Uterus (tissue), 4 donors: ENCODE measurements around the gene ALDH1A1. TPM values are rescaled to one million over a fixed set of nuclear protein-coding genes. Genes with fewer than 3 reads are reported as not detected.

Source experiments
- DNase-seq, 2 donors: peaks; one replicate each; pipeline ENCODE4 v3.0.0-alpha.2; 2019 to 2020
- H3K27ac ChIP-seq, 2 donors: fragments of 200-600 bp; sonication (generic); 1 replicate in 1 of 2; 2 replicates in 1 of 2; pipeline ENCODE4 v1.5.1; 2016 to 2018
- H3K27me3 ChIP-seq, 2 donors: fragments of 200-600 bp; sonication (generic); one replicate each; pipeline ENCODE4 v1.5.1; 2018 to 2019; ENCODE audit warnings: control low read depth in 1 of 2
- H3K36me3 ChIP-seq, 2 donors: fragments of 200-600 bp; sonication (generic); one replicate each; pipeline ENCODE4 v1.5.1; 2019; ENCODE audit warnings: control low read depth in 1 of 2
- H3K4me1 ChIP-seq, 2 donors: fragments of 200-600 bp; sonication (generic); one replicate each; pipeline ENCODE4 v1.5.1; 2018 to 2019; ENCODE audit warnings: control low read depth in 1 of 2
- H3K4me3 ChIP-seq, 2 donors: fragments of 200-600 bp; sonication (generic); 1 replicate in 1 of 2; 2 replicates in 1 of 2; pipeline ENCODE4 v1.5.1; 2018 to 2019; ENCODE audit warnings: mild to moderate bottlenecking in 1 of 2
- H3K9me3 ChIP-seq, 2 donors: fragments of 200-600 bp; sonication (generic); one replicate each; pipeline ENCODE4 v1.5.1; 2019; ENCODE audit warnings: control low read depth in 1 of 2
- CTCF ChIP-seq, 4 experiments: fragments of 200-600 bp in 2 of 4; fragments of 450-650 bp in 2 of 4; sonication (generic) in 2 of 4; IDR thresholded peaks; one replicate each; pipeline ENCODE4 v1.5.1; 2016 to 2019; ENCODE audit warnings: antibody characterized with exemption in 4 of 4, mild to moderate bottlenecking in 2 of 4, moderate library complexity in 1 of 4
- POLR2A ChIP-seq, 2 donors: fragments of 450-650 bp; IDR thresholded peaks; one replicate each; pipeline ENCODE4 v1.6.1; 2016; ENCODE audit warnings: antibody characterized with exemption in 2 of 2, mild to moderate bottlenecking in 1 of 2, moderate library complexity in 1 of 2
- intact Hi-C: fragments of 100-400 bp; cut with DNase I; formaldehyde crosslinking; loops from one replicate; pipeline ENCODE4 v1.15.1; 2023; ENCODE audit warnings: low total_unique reads
- total RNA-seq, 4 donors: library from RNA; depleted of rRNA in 3 of 4; stranded (reverse); fragments of >200 nt in 3 of 4; gene quantifications; one replicate each; pipeline versions ENCODE4 v1.1.0 to v1.2.4, GENCODE V29; 2014 to 2023
- donor health status: DM: yes; HTN: yes; CAD: no.

Gene ALDH1A1
- total RNA-seq, 4 donors from 2014 or later = 87.9 to 287 (median 166) TPM

GRCh38 chr9:72883875-72884274, 69.0 kb downstream of the ALDH1A1 start:
- no peak for DNase-seq
- Histone ChIP-seq H3K4me3 (no peak overlapping the region), H3K27me3 (no peaks in the 10 kb centered on the region), H3K4me1 (no peaks in the 10 kb centered on the region), H3K27ac (no peak overlapping the region), H3K9me3 (no peaks in the 10 kb centered on the region), H3K36me3 (no peaks in the 10 kb centered on the region)
- TF ChIP-seq CTCF (IDR thresholded peaks at IDR 0.05) (no peak), POLR2A (IDR thresholded peaks at IDR 0.05) (no peak)
- intact Hi-C loops = no loop called here

DNA sequence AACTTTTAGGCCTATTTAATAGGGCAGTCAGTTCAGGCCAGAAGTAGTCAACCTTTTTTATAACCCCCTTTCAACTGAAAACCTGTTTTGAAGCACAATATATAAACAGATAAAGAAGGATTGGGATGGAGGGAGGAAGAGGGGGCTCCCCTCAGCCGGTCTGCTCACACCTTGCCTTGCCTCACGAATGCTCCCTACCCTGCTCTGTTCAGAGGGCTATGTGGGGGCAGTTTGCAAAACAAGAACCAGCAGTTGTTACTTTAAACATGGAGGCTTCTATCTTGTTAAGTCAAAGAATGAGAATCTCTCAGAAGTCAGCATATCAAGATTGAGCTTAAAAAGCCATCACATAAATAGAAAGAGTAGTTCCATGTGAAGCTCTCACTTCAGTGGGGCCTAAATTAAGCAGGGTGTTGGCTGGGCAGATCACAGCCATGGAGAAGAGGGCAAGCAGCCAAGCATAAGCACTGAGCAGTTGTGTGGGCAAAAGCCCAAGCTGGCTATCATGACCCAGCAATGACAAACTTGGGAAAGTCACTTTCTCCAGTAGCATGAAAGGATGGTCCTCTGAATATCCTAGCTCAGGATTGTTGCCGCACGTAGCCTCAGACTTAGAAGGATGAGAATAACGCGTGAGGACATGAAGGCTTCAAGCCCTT, 70.6 kb downstream of the ALDH1A1 start:
- Histone ChIP-seq H3K4me3 (no peak overlapping the region), H3K4me1 (no peaks in the 10 kb centered on the region), H3K27me3 (no peaks in the 10 kb centered on the region), H3K36me3 (no peaks in the 10 kb centered on the region), H3K27ac (peak overlapping the region in 1 of 2 donors; percentile 58), H3K9me3 (no peaks in the 10 kb centered on the region)
- TF ChIP-seq POLR2A (IDR thresholded peaks at IDR 0.05) = no peak
- TF ChIP-seq CTCF (IDR thresholded peaks at IDR 0.05) = no peak
- intact Hi-C loops = no loop called here
- DNase-seq = peak in 1 of 2 donors; percentile 21

DNA sequence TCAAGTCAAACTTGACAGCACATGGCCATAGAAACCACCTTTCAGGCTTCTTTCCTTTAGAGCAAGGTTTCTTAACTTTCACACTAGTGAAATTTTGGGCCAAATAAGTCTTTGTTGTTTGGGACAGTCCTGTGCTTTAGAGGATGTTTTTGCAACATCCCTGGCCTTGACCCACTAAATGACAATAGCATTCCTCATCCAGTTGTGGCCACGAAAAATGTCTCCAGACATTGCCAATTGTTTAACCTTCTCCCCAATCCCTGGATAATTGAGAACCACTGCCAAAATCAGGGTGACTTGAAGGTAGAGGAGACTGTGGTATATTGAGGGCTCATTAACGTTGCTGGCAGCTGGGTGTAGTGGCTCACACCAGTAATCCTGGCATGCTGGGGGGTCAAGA, 72.0 kb downstream of the ALDH1A1 start:
- intact Hi-C loops = no loop called here
- no peaks in the 10 kb centered on the region for H3K27me3 ChIP-seq
- no peak for DNase-seq
- H3K27ac ChIP-seq = peak overlapping the region in 1 of 2 donors; percentile 58
- H3K9me3 ChIP-seq = no peaks in the 10 kb centered on the region
- no peaks in the 10 kb centered on the region for H3K4me1 ChIP-seq
- no peaks in the 10 kb centered on the region for H3K36me3 ChIP-seq
- no peak overlapping the region for H3K4me3 ChIP-seq
- TF ChIP-seq CTCF (IDR thresholded peaks at IDR 0.05) (no peak), POLR2A (IDR thresholded peaks at IDR 0.05) (no peak)

- TF ChIP-seq POLR2A (IDR thresholded peaks at IDR 0.05) = no peak
- TF ChIP-seq CTCF (IDR thresholded peaks at IDR 0.05) = no peak
- no peak overlapping the region for H3K4me3 ChIP-seq
- intact Hi-C loops = no loop called here
- H3K27me3 ChIP-seq = no peaks in the 10 kb centered on the region
- no peak for DNase-seq
- H3K36me3 ChIP-seq = no peaks in the 10 kb centered on the region
- no peaks in the 10 kb centered on the region for H3K9me3 ChIP-seq
- peaks cover 0 to 5% of the 10 kb centered on the region in 2 donors for H3K4me1 ChIP-seq
- no peak overlapping the region for H3K27ac ChIP-seq
Measured at GRCh38 chr9:72875221-72875620, 77.6 kb downstream of the ALDH1A1 start.

DNA sequence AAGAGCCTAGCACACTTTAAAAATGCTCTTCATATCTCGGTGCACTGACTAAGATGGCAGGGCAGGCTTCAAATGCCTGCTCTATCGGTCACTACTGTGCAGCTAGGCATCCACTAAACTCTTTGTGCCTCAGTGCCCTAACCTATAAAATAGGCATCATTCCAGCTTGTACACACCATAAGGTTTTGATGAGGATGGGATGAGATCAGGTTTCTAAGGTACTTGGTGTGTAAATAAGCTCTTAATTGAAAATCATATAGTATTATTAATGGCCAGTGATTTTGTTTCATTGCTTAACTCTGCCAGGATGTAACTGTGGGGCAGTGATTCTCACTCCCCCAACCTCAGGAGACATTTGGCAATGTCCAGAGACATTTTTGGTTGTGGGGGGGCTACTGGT, 78.5 kb downstream of the ALDH1A1 start:
- H3K27ac ChIP-seq = peak overlapping the region in 1 of 2 donors; percentile 17
- no peak for TF ChIP-seq POLR2A (IDR thresholded peaks at IDR 0.05)
- no peak for TF ChIP-seq CTCF (IDR thresholded peaks at IDR 0.05)

More for the DNA sequence above, 78.5 kb downstream of the ALDH1A1 start:
- Histone ChIP-seq H3K9me3 (no peaks in the 10 kb centered on the region), H3K27me3 (no peaks in the 10 kb centered on the region), H3K4me1 (peaks cover 0 to 5% of the 10 kb centered on the region in 2 donors), H3K4me3 (no peak overlapping the region), H3K36me3 (no peaks in the 10 kb centered on the region)
- DNase-seq = no peak
- intact Hi-C loops = no loop called here
